ENCODE measurements around the gene FCHSD2.

DNA sequence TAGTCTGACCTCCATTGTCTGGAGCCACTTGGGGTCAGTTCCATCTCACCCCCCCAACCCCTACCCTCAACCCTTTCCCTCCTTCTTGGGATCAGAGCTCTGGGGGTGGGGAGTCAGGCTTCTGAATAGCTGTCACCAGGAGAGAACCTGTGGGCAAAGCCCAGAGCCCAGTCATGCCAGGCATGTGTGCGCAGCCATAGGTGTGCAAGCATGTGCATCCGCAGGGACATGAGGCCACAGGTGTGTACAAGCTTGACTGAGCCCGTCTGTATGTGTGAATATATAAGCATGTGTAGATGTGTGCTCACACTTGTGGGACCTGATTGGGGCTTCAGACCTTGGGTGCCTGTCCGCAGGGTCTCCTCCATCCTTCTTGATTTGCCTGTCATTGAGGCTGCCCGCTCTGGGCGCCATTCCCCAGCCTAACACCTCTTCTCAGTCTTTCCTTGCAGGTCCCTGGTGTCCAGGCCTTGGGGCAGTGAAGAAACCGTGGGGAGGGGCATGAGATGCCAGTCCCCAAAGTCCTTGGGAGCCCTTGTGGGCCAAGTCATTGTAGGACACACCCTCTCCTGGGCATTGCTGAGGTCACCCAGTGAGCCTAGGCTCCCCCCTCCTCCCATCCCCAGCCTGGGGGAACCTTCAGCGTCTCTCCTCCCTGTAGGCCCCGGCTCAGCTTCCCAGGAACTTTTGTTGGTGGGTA, 318.9 kb downstream of the FCHSD2 start:
- no peak for TF ChIP-seq POLR2A (IDR thresholded peaks at IDR 0.05)
- TF ChIP-seq, protein P1, sequence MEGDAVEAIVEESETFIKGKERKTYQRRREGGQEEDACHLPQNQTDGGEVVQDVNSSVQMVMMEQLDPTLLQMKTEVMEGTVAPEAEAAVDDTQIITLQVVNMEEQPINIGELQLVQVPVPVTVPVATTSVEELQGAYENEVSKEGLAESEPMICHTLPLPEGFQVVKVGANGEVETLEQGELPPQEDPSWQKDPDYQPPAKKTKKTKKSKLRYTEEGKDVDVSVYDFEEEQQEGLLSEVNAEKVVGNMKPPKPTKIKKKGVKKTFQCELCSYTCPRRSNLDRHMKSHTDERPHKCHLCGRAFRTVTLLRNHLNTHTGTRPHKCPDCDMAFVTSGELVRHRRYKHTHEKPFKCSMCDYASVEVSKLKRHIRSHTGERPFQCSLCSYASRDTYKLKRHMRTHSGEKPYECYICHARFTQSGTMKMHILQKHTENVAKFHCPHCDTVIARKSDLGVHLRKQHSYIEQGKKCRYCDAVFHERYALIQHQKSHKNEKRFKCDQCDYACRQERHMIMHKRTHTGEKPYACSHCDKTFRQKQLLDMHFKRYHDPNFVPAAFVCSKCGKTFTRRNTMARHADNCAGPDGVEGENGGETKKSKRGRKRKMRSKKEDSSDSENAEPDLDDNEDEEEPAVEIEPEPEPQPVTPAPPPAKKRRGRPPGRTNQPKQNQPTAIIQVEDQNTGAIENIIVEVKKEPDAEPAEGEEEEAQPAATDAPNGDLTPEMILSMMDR (IDR thresholded peaks at IDR 0.05): no peak

Measured in upper lobe of left lung (tissue), 4 donors.